Suprapubic skin (tissue), 4 donors: Measurements from ENCODE around the gene ALDH16A1. TPM values are rescaled to one million over a fixed set of nuclear protein-coding genes. Genes with fewer than 3 reads are reported as not detected.
A peak's percentile ranks its signal among the peaks of the same experiment; 100 is the strongest.

Experiments used
- DNase-seq, 2 donors: peaks; one replicate each; pipeline ENCODE4 v3.0.0-alpha.2; 2019; ENCODE audit warnings: low spot score in 2 of 2
- H3K27ac ChIP-seq: fragments of 200-600 bp; sonication (generic); one replicate; pipeline ENCODE4 v1.5.1; 2019
- H3K27me3 ChIP-seq: fragments of 200-600 bp; sonication (generic); one replicate; pipeline ENCODE4 v1.5.1; 2019
- H3K36me3 ChIP-seq: fragments of 200-600 bp; sonication (generic); one replicate; pipeline ENCODE4 v1.5.1; 2019
- H3K4me1 ChIP-seq: fragments of 200-600 bp; sonication (generic); one replicate; pipeline ENCODE4 v1.5.1; 2019
- H3K4me3 ChIP-seq: fragments of 200-600 bp; sonication (generic); one replicate; pipeline ENCODE4 v1.5.1; 2019; ENCODE audit warnings: mild to moderate bottlenecking
- H3K9me3 ChIP-seq: fragments of 200-600 bp; sonication (generic); one replicate; pipeline ENCODE4 v1.5.1; 2019
- EP300 ChIP-seq: sonication (generic); formaldehyde crosslinking; IDR thresholded peaks from one replicate; pipeline ENCODE4 v1.6.1; 2017; ENCODE audit warnings: antibody characterized with exemption
- POLR2A ChIP-seq, 2 donors: fragments of 450-650 bp; IDR thresholded peaks; one replicate each; pipeline ENCODE4 v1.6.1; 2017; ENCODE audit warnings: antibody characterized with exemption in 2 of 2, mild to moderate bottlenecking in 2 of 2, moderate library complexity in 2 of 2
- POLR2AphosphoS5 ChIP-seq, 3 donors: sonication (generic); formaldehyde crosslinking; IDR thresholded peaks; one replicate each; pipeline ENCODE4 v1.6.1; 2017; ENCODE audit warnings: antibody characterized with exemption in 3 of 3
- WGBS: methylation state at CpG from one replicate; pipeline ENCODE4 v1.1.5; 2018; 5-methylcytosine and 5-hydroxymethylcytosine counted together
- total RNA-seq, 4 donors: library from RNA; depleted of rRNA; stranded (reverse); fragments of >200 nt; gene quantifications; one replicate each; pipeline ENCODE4 v1.1.0, GENCODE V29; 2016
- TF ChIP-seq, protein P1 (sequence below), 2 donors: fragments of 200-600 bp in 1 of 2; fragments of 450-650 bp in 1 of 2; sonication (generic) in 1 of 2; IDR thresholded peaks; one replicate each; pipeline ENCODE4 v1.5.1; 2016 to 2019; ENCODE audit warnings: antibody characterized with exemption in 2 of 2, mild to moderate bottlenecking in 1 of 2, moderate library complexity in 1 of 2

Gene ALDH16A1
- total RNA-seq, 4 donors from 2014 or later, result 21.7 to 47.7 (median 35.9) TPM

DNA sequence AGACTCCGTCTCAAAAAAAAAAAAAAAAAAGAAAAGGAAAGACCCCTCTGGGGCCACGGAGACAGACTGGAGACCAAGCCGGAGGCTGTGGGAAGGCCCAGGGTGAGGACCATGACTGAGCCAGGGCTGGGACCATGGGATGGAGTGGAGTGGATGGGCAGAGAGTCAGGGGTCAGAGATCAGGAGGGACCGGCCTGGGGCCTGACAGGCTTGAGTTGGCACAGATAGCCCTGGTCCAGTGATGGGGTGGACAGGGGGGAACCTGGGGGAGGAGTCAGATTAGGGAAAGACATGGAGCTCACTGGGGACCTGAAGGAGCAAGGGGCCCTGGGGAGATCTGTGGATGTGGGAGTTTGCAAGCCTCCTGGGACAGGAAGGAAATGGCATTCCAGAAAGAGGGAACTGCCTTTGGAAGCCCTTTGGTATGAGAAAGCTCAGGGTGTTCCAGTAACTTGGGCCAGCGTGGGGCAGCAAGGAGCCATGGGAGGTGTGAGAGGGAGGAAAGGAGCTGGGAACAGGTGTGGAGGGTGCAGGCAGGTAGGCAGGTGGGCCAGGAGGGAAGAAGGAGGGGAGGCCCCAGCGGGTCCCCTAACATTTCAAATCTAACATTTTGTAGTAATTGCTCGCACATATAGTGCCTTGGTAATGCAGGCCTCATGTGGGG lies 28.1 kb downstream of the ALDH16A1 start:
- WGBS, result 88% methylated on average over 7 of the region's 7 CpGs
- no peak for DNase-seq
- no peak overlapping the region for H3K4me3 ChIP-seq
- H3K4me1 ChIP-seq, result peaks cover 2% of the 10 kb centered on the region
- H3K27ac ChIP-seq, result no peak overlapping the region
- TF ChIP-seq POLR2AphosphoS5 (IDR thresholded peaks at IDR 0.05), result no peak
- TF ChIP-seq, protein P1, sequence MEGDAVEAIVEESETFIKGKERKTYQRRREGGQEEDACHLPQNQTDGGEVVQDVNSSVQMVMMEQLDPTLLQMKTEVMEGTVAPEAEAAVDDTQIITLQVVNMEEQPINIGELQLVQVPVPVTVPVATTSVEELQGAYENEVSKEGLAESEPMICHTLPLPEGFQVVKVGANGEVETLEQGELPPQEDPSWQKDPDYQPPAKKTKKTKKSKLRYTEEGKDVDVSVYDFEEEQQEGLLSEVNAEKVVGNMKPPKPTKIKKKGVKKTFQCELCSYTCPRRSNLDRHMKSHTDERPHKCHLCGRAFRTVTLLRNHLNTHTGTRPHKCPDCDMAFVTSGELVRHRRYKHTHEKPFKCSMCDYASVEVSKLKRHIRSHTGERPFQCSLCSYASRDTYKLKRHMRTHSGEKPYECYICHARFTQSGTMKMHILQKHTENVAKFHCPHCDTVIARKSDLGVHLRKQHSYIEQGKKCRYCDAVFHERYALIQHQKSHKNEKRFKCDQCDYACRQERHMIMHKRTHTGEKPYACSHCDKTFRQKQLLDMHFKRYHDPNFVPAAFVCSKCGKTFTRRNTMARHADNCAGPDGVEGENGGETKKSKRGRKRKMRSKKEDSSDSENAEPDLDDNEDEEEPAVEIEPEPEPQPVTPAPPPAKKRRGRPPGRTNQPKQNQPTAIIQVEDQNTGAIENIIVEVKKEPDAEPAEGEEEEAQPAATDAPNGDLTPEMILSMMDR (IDR thresholded peaks at IDR 0.05), result no peak
- no peak for TF ChIP-seq EP300
- no peak for TF ChIP-seq POLR2A (IDR thresholded peaks at IDR 0.05)
- H3K36me3 ChIP-seq, result peaks cover 9% of the 10 kb centered on the region
- no peaks in the 10 kb centered on the region for H3K27me3 ChIP-seq
- H3K9me3 ChIP-seq, result no peaks in the 10 kb centered on the region

DNA sequence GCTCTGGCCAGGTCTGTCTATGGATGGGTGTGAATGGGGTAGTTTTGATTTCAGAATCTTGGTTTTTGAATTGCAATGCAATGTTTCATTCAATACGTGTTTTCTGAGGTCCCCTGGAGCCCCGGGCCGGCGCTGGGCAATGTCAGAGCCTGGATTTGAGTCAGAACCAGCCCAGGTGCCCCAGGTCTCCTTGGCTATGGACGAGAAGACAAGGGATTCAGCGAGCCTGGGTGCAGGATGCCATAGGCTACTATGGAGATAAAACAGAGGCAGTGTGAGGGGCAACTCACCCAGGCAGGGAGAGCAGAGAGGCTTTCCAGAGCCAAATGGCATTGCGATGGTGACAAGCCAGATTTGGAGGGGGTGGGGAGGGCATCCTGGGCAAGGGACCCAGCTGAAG lies 33.2 kb downstream of the ALDH16A1 start:
- 92% methylated on average over 7 of the region's 7 CpGs for WGBS
- no peaks in the 10 kb centered on the region for H3K9me3 ChIP-seq
- TF ChIP-seq POLR2A (IDR thresholded peaks at IDR 0.05), result no peak
- no peak for TF ChIP-seq EP300
- TF ChIP-seq, protein P1 (IDR thresholded peaks at IDR 0.05), result no peak
- TF ChIP-seq POLR2AphosphoS5 (IDR thresholded peaks at IDR 0.05), result no peak
- no peaks in the 10 kb centered on the region for H3K27me3 ChIP-seq
- peaks cover 30% of the 10 kb centered on the region for H3K4me1 ChIP-seq
- DNase-seq, result peak in 1 of 2 donors; percentile 67
- H3K27ac ChIP-seq, result no peak overlapping the region
- no peak overlapping the region for H3K4me3 ChIP-seq
- H3K36me3 ChIP-seq, result peaks cover 26% of the 10 kb centered on the region

DNA sequence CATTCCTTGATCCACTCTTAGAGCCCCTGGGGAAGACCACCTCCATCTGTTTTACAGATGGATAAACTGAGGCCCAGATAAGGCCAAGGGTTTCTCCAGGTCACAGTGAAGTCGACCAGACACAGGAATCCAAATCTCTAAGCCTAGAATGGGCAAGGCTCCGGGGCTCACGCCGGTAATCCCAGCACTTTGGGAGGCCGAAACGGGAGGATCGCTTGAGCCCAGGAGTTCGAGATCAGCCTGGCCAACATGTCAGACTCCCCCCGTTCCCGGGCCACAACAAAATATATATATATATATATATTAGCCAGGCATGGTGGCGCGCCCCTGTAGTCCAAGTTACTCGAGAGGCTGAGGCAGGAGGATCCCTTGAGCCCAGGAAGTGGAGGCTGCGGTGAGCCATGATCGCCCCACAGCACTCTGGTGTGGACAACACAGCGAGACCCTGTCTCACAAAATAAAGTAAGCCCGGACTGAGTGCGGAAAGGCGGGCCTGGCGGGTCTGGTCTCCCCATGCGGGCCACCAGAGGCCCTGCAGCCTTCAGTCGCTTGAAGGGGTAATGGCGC lies 33.8 kb downstream of the ALDH16A1 start:
- no peak for DNase-seq
- WGBS, result 66% methylated on average over 23 of the region's 23 CpGs
- peaks cover 30% of the 10 kb centered on the region for H3K4me1 ChIP-seq
- H3K9me3 ChIP-seq, result no peaks in the 10 kb centered on the region
- no peaks in the 10 kb centered on the region for H3K27me3 ChIP-seq
- TF ChIP-seq POLR2A (IDR thresholded peaks at IDR 0.05) (no peak), EP300 (no peak), POLR2AphosphoS5 (IDR thresholded peaks at IDR 0.05) (no peak)
- TF ChIP-seq, protein P1 (IDR thresholded peaks at IDR 0.05), result no peak
- H3K4me3 ChIP-seq, result peak overlapping the region; percentile 89
- H3K36me3 ChIP-seq, result peaks cover 31% of the 10 kb centered on the region
- peak overlapping the region; percentile 34 for H3K27ac ChIP-seq

DNA sequence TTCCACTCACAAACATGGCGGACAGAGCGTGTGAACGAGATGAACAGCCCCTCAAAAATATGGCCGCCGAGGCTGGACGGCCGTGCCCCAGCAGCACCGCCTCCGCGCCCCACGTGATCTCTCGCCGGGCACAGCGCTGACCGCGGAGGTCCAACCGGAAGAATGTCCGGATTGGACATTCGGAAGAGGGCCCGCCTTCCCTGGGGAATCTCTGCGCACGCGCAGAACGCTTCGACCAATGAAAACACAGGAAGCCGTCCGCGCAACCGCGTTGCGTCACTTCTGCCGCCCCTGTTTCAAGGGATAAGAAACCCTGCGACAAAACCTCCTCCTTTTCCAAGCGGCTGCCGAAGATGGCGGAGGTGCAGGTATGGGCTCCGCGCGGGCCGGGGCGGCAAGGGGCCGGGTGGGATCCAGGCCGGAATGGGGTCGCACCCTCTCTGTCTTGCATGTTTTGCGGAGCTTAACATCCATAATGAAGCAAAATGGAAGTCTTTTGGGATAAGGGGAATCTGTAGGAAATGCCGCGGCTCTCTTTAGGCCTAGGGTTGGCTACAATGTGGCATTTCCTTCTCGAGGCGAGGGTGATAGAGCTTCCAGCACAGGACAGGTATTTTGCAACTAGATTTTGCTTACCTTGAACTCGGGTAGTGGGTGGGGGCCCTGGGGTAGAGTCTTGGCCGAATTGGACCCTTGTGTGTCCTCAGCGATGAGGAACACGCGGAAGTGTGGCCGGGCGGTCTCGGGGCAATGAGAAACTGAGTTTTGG lies 34.4 kb downstream of the ALDH16A1 start, which contains the start of gene RPL13A:
Gene RPL13A, plus strand, starts transcription at position 332 of the 769 bp plus-strand sequence. Its CDS starts 22 bp downstream, at position 354.
- peaks cover 30% of the 10 kb centered on the region for H3K4me1 ChIP-seq

More for the DNA sequence above, 34.4 kb downstream of the ALDH16A1 start, which contains the start of gene RPL13A:
- H3K27me3 ChIP-seq, result no peaks in the 10 kb centered on the region
- H3K4me3 ChIP-seq, result peak within 1 kb of the TSS; percentile 89
- TF ChIP-seq POLR2A (IDR thresholded peaks at IDR 0.05) (peak; percentile 98 to 99), POLR2AphosphoS5 (IDR thresholded peaks at IDR 0.05) (peak; percentile 97 to 100 (median 99)), EP300 (no peak)
- TF ChIP-seq, protein P1 (IDR thresholded peaks at IDR 0.05), result no peak
- peaks cover 38% of the 10 kb centered on the region for H3K36me3 ChIP-seq
- 2% methylated on average over 18 of the region's 57 CpGs for WGBS
- no peaks in the 10 kb centered on the region for H3K9me3 ChIP-seq
- H3K27ac ChIP-seq, result peak within 1 kb of the TSS; percentile 92
- DNase-seq, result peak; percentile 99 to 100
